T-cell (primary cell): ENCODE results near the gene EDIL3. TPM values are rescaled to one million over a fixed set of nuclear protein-coding genes. Genes with fewer than 3 reads are reported as not detected.
"Not testable (repeated sequence)": the region's sequence is repeated elsewhere in the genome, so short reads cannot be mapped to it uniquely, and the experiment has no call there.

Experiments used
- ATAC-seq, 4 experiments: fragments of 200-7000 bp in 3 of 4; fragments of 150-1000 bp in 1 of 4; cut with Tn5 transposase; replicated peaks in 1 of 4; 1 replicate in 3 of 4; 2 replicates in 1 of 4; pipeline ENCODE4 v1.10.0; 2021; ENCODE audit warnings: moderate library complexity in 3 of 4, mild to moderate bottlenecking in 2 of 4, moderate number of reproducible peaks in 1 of 4
- CTCF ChIA-PET, 2 donors: fragments of 300-600 bp; sonication (Branson Sonifier 250); formaldehyde crosslinking; loops; one replicate each; lab custom pipeline; 2022; ENCODE audit warnings: antibody characterized with exemption in 2 of 2; lab: Charles Lee
- POLR2A ChIA-PET, 2 donors: fragments of 300-600 bp; sonication (Branson Sonifier 250); formaldehyde crosslinking; loops; one replicate each; lab custom pipeline; 2022; ENCODE audit warnings: antibody characterized with exemption in 2 of 2; lab: Charles Lee
- DNase-seq, 35 experiments: peaks; one replicate each; pipeline versions ENCODE4 v3.0.0 to v3.0.0-alpha.2; 2013 to 2023
- H3K27ac ChIP-seq: one replicate; pipeline ENCODE4 v1.5.1; 2013; ENCODE audit warnings: low read length
- H3K27me3 ChIP-seq, 2 experiments: replicated peaks in 1 of 2; 1 replicate in 1 of 2; 2 replicates in 1 of 2; pipeline versions ENCODE4 v1.6.1 to v1.7.0; 2013; ENCODE audit warnings: low read length in 1 of 2, mixed read lengths in 1 of 2; ENCODE audit not compliant: control insufficient read depth in 2 of 2, insufficient read depth in 2 of 2; ENCODE audit errors: extremely low read depth in 1 of 2
- H3K36me3 ChIP-seq, 2 donors: 1 replicate in 1 of 2; 2 replicates in 1 of 2; pipeline versions ENCODE4 v1.6.1 to v1.7.0; 2013; ENCODE audit warnings: low read length in 1 of 2; ENCODE audit not compliant: control insufficient read depth in 2 of 2, insufficient read depth in 1 of 2; ENCODE audit errors: extremely low read depth in 1 of 2
- H3K4me1 ChIP-seq, 2 experiments: 1 replicate in 1 of 2; 2 replicates in 1 of 2; pipeline versions ENCODE4 v1.6.1 to v1.7.0; 2013; ENCODE audit warnings: low read length in 2 of 2, mixed read lengths in 1 of 2; ENCODE audit not compliant: insufficient read depth in 2 of 2, control insufficient read depth in 1 of 2; ENCODE audit errors: extremely low read depth in 1 of 2
- H3K4me3 ChIP-seq, 2 donors: 1 replicate in 1 of 2; 2 replicates in 1 of 2; pipeline versions ENCODE4 v1.5.1 to v1.7.0; 2013; ENCODE audit warnings: mild to moderate bottlenecking in 2 of 2, low read length in 1 of 2, moderate library complexity in 1 of 2; ENCODE audit not compliant: control insufficient read depth in 1 of 2; ENCODE audit errors: extremely low read depth in 1 of 2
- H3K9me3 ChIP-seq: 2 replicates; pipeline ENCODE4 v1.7.0; 2013
- H3K27ac Mint-ChIP-seq, 2 donors: one replicate each; pipeline ENCODE4 v1.8.0; 2020 to 2021; ENCODE audit warnings: mild to moderate bottlenecking in 2 of 2, mixed read lengths in 2 of 2
- H3K27me3 Mint-ChIP-seq, 2 donors: one replicate each; pipeline ENCODE4 v1.8.0; 2021 to 2022; ENCODE audit warnings: mixed read lengths in 2 of 2
- H3K36me3 Mint-ChIP-seq: one replicate; pipeline ENCODE4 v1.8.0; 2021; ENCODE audit warnings: mixed read lengths
- H3K4me1 Mint-ChIP-seq, 3 donors: one replicate each; pipeline ENCODE4 v1.8.0; 2020 to 2022; ENCODE audit warnings: mixed read lengths in 3 of 3, mild to moderate bottlenecking in 1 of 3
- H3K4me3 Mint-ChIP-seq, 3 donors: one replicate each; pipeline ENCODE4 v1.8.0; 2020 to 2022; ENCODE audit warnings: mild to moderate bottlenecking in 3 of 3, mixed read lengths in 3 of 3, moderate library complexity in 3 of 3
- H3K9me3 Mint-ChIP-seq, 3 donors: one replicate each; pipeline ENCODE4 v1.8.0; 2020 to 2022; ENCODE audit warnings: mixed read lengths in 3 of 3
- WGBS: methylation state at CpG from one replicate; pipeline ENCODE4 v1.1.5; 2013; ENCODE audit warnings: missing lambda C conversion rate; ENCODE audit not compliant: insufficient coverage; 5-methylcytosine and 5-hydroxymethylcytosine counted together
- total RNA-seq, 35 experiments: library from RNA in 6 of 35; stranded (reverse) in 6 of 35; fragments of 120-200 nt in 1 of 35; gene quantifications; one replicate each; pipeline versions ENCODE4 v1.2.1 to v1.2.4 and lab custom pipeline; 2013 to 2026

EDIL3 gene
- total RNA-seq, 5 donors from 2014 or later (not counting 1 experiment from before 2014, with no cell fraction given) = 0.07 to 0.18 (median 0.16) TPM; not detected in 2

- Mint-ChIP-seq H3K9me3 (peaks cover 0 to 5% (median 4%) of the 10 kb centered on the region in 3 donors), H3K36me3 (no peaks in the 10 kb centered on the region), H3K27me3 (no peaks in the 10 kb centered on the region), H3K27ac (no peak overlapping the region), H3K4me1 (no peaks in the 10 kb centered on the region), H3K4me3 (no peak overlapping the region)
- Histone ChIP-seq H3K4me1 (no peaks in the 10 kb centered on the region), H3K9me3 (no peaks in the 10 kb centered on the region), H3K27me3 (no peaks in the 10 kb centered on the region), H3K27ac (no peak overlapping the region), H3K36me3 (no peaks in the 10 kb centered on the region), H3K4me3 (no peak overlapping the region)
- no peak for ATAC-seq
- POLR2A ChIA-PET = no interaction called here
- no CpG with 5 or more reads among the region's 4 CpGs for WGBS
- no peak for DNase-seq
- CTCF ChIA-PET = no interaction called here
These were observed 30.6 kb downstream of the EDIL3 start for GRCh38 chr5:84354101-84354500.

DNA sequence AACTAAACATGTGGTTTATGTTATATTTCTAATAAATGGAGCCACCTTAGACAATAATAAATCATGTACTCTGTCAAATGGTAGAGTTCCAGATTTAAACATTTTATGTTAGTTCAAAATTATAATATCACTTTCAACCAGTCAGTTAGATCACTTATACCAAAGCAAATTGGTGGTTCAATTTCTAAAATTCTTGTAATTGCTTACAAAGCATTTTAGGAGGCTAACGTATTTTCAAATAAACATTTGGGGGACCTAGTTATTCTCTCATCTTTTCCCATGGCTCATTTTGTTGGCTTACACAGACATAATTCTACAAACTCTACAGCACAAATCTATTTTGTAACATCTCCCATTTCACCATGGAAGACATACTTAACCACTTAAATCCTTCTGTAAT lies 39.9 kb downstream of the EDIL3 start:
- WGBS = 100% methylated on average over 1 of the region's 1 CpG
- no peak overlapping the region for H3K4me3 ChIP-seq
- Mint-ChIP-seq H3K36me3 (no peaks in the 10 kb centered on the region), H3K9me3 (peaks cover 0 to 6% (median 0%) of the 10 kb centered on the region in 3 donors), H3K4me1 (no peaks in the 10 kb centered on the region), H3K27ac (no peak overlapping the region), H3K27me3 (no peaks in the 10 kb centered on the region), H3K4me3 (no peak overlapping the region)
- no peaks in the 10 kb centered on the region for H3K27me3 ChIP-seq
- DNase-seq = no peak
- no peaks in the 10 kb centered on the region for H3K36me3 ChIP-seq
- H3K4me1 ChIP-seq = no peaks in the 10 kb centered on the region
- no peak for ATAC-seq
- ChIA-PET POLR2A (no interaction called here), CTCF (interaction anchor here in 1 of 2 donors (0.5 kb wide), 1 partner anchor 144 kb away, joined by 4 read pairs; no protein-coding TSS in a partner anchor)
- no peaks in the 10 kb centered on the region for H3K9me3 ChIP-seq
- no peak overlapping the region for H3K27ac ChIP-seq

GRCh38 chr5:84343171-84343570 lies 41.5 kb downstream of the EDIL3 start:
- no peak overlapping the region for H3K27ac Mint-ChIP-seq
- ChIA-PET CTCF (no interaction called here), POLR2A (no interaction called here)
- H3K4me3 Mint-ChIP-seq = no peak overlapping the region
- no peaks in the 10 kb centered on the region for H3K27me3 Mint-ChIP-seq
- H3K4me1 Mint-ChIP-seq = no peaks in the 10 kb centered on the region
- Histone ChIP-seq H3K36me3 (no peaks in the 10 kb centered on the region), H3K4me1 (no peaks in the 10 kb centered on the region), H3K27ac (no peak overlapping the region), H3K4me3 (no peak overlapping the region), H3K27me3 (no peaks in the 10 kb centered on the region), H3K9me3 (no peaks in the 10 kb centered on the region)
- no peaks in the 10 kb centered on the region for H3K36me3 Mint-ChIP-seq
- ATAC-seq (no peak), DNase-seq (no peak)
- peaks cover 0 to 9% (median 0%) of the 10 kb centered on the region in 3 donors for H3K9me3 Mint-ChIP-seq

DNA sequence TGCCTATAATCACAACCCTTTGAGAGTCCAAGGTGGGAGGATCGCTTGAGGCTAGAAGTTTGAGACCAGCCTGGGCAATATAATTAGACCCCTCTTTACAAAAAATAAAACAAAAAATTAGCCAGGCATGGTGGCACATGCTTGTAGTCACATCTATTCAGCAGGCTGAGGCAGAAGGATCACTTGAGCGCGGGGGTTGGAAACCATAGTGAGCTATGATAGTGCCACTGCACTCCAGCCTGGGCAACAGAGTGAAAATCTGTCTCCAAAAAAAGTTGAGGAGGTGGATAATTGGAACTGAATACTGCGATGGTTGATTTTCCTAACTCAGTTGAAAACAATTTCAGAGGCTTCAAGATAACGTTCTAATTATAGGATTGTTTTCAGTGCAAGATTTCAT lies 52.6 kb downstream of the EDIL3 start:
- ATAC-seq = no peak
- H3K4me3 Mint-ChIP-seq = no peak overlapping the region

GRCh38 chr5:84327591-84327990 lies 57.1 kb downstream of the EDIL3 start:
- Mint-ChIP-seq H3K9me3 (peaks cover 0 to 21% (median 2%) of the 10 kb centered on the region in 3 donors), H3K4me3 (no peak overlapping the region), H3K27ac (no peak overlapping the region), H3K4me1 (no peaks in the 10 kb centered on the region), H3K36me3 (no peaks in the 10 kb centered on the region), H3K27me3 (no peaks in the 10 kb centered on the region)
- Histone ChIP-seq H3K9me3 (no peaks in the 10 kb centered on the region), H3K36me3 (no peaks in the 10 kb centered on the region), H3K4me1 (no peaks in the 10 kb centered on the region), H3K27ac (no peak overlapping the region), H3K4me3 (no peak overlapping the region), H3K27me3 (no peaks in the 10 kb centered on the region)
- ChIA-PET CTCF (no interaction called here), POLR2A (no interaction called here)
- DNase-seq (no peak), ATAC-seq (no peak)
- no CpG with 5 or more reads among the region's 3 CpGs for WGBS

More for the DNA sequence above, 52.6 kb downstream of the EDIL3 start:
- no peak overlapping the region for H3K27ac Mint-ChIP-seq
- WGBS = 94% methylated on average over 3 of the region's 5 CpGs
- Histone ChIP-seq H3K4me1 (no peaks in the 10 kb centered on the region), H3K36me3 (no peaks in the 10 kb centered on the region), H3K4me3 (no peak overlapping the region), H3K27ac (no peak overlapping the region), H3K9me3 (no peaks in the 10 kb centered on the region), H3K27me3 (no peaks in the 10 kb centered on the region)
- POLR2A ChIA-PET = no interaction called here
- no peaks in the 10 kb centered on the region for H3K27me3 Mint-ChIP-seq
- no peak for DNase-seq
- H3K9me3 Mint-ChIP-seq = peaks cover 5 to 10% (median 6%) of the 10 kb centered on the region in 3 donors
- no peaks in the 10 kb centered on the region for H3K4me1 Mint-ChIP-seq
- CTCF ChIA-PET = no interaction called here
- no peaks in the 10 kb centered on the region for H3K36me3 Mint-ChIP-seq

DNA sequence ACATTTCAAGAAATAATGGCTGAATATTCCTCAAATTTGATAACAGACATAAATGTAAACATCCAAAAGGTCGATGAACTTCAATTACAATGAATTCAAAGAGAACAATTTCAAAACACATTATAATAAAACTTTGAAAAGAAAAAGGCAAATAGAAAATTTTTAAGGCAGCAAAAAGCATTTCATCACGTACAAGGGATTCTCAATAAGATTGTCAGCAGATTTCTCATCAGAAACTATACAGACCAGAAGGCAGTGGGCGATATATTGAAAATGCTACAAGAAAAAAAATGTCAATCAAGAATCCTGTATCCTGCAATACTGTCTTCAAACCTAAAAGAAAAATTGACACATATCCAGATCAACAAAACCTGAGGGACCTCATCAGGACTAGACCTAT lies 62.0 kb downstream of the EDIL3 start:
- Mint-ChIP-seq H3K36me3 (no peaks in the 10 kb centered on the region), H3K4me1 (no peaks in the 10 kb centered on the region), H3K27ac (no peak overlapping the region), H3K9me3 (peaks cover 11 to 55% (median 14%) of the 10 kb centered on the region in 3 donors), H3K4me3 (no peak overlapping the region), H3K27me3 (no peaks in the 10 kb centered on the region)
- Histone ChIP-seq H3K27ac (no peak overlapping the region), H3K4me3 (no peak overlapping the region), H3K4me1 (no peaks in the 10 kb centered on the region), H3K9me3 (peaks cover 2% of the 10 kb centered on the region), H3K36me3 (no peaks in the 10 kb centered on the region), H3K27me3 (no peaks in the 10 kb centered on the region)
- no CpG with 5 or more reads among the region's 3 CpGs for WGBS
- CTCF ChIA-PET = no interaction called here
- DNase-seq (no peak), ATAC-seq (no peak)
- POLR2A ChIA-PET = no interaction called here

DNA sequence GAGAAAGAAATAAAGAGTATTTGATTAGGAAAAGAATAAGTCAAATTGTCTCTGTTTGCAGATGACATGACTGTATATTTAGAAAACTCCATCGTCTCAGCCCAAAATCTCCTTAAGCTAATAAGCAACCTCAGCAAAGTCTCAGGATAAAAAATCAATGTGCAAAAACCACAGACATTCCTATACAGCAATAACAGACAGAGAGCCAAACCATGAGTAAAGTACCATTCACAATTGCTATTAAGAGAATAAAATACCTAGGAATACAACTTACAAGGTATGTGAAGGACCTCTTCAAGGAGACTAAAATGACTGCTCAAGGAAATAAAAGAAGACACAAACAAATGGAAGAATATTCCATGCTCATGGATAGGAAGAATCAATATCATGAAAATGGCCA lies 66.9 kb downstream of the EDIL3 start:
- H3K36me3 Mint-ChIP-seq, H3K4me1 Mint-ChIP-seq, H3K4me1 ChIP-seq, H3K27me3 Mint-ChIP-seq, H3K4me3 ChIP-seq, H3K9me3 ChIP-seq, DNase-seq, H3K27ac Mint-ChIP-seq, POLR2A ChIA-PET, ATAC-seq, CTCF ChIA-PET, H3K27me3 ChIP-seq, H3K27ac ChIP-seq, H3K36me3 ChIP-seq, H3K4me3 Mint-ChIP-seq: not testable (repeated sequence)
- WGBS = no CpG with 5 or more reads among the region's 1 CpG
- H3K9me3 Mint-ChIP-seq = peaks cover 14 to 36% (median 16%) of the 10 kb centered on the region in 3 donors
